H1 (cell line): ENCODE results near the gene CRK. TPM values are rescaled to one million over a fixed set of nuclear protein-coding genes. Genes with fewer than 3 reads are reported as not detected.

Source experiments
- EGR1 ChIP-seq: IDR thresholded peaks from 2 replicates; pipeline ENCODE4 v1.6.1; 2011; ENCODE audit warnings: low read depth, low read length, borderline replicate concordance
- RAD21 ChIP-seq, 2 experiments: IDR thresholded peaks in 1 of 2; conservative IDR thresholded peaks in 1 of 2; 2 replicates each; pipeline ENCODE4 v1.6.1; 2011; ENCODE audit warnings: low read depth in 2 of 2, low read length in 2 of 2, improper control_type of control experiment in 1 of 2, inconsistent platforms in 1 of 2, mild to moderate bottlenecking in 1 of 2, moderate library complexity in 1 of 2
- RNF2 ChIP-seq: fragments of 200-900, 300-1000 bp; sonication (generic); IDR thresholded peaks from 2 replicates; pipeline ENCODE4 v1.7.1; 2016; ENCODE audit warnings: borderline replicate concordance, low read depth, mild to moderate bottlenecking, antibody characterized with exemption, low read length; ENCODE audit not compliant: poor library complexity, severe bottlenecking; ENCODE audit errors: missing control alignments
- polyA plus RNA-seq, 7 experiments: library from polyadenylated mRNA; depleted of rRNA in 3 of 7; stranded (reverse) in 5 of 7; unstranded in 2 of 7; fragments of >200 nt in 5 of 7; fragments of 200-250 nt in 2 of 7; gene quantifications; 1 replicate in 5 of 7; 2 replicates in 1 of 7; 4 replicates in 1 of 7; pipeline versions ENCODE4 v1.2.1 to v1.2.3, GENCODE V29; 2011 to 2013; ENCODE audit warnings: missing spikeins in 2 of 7, mixed read lengths in 2 of 7
- total RNA-seq: library from RNA; stranded (reverse); fragmentation: NEBNext Ultra II Directional; extraction: Animal tissue kit (Norgen Biotek cat#: 25700); gene quantifications from 2 replicates; pipeline ENCODE4 v1.2.1, GENCODE V29; 2021

CRK gene
- total and polyA plus RNA-seq, 2 of the 8 experiments (the other 6 are each of a cell fraction or from before 2014, with no cell fraction given): 32.8 to 57.1 TPM

DNA sequence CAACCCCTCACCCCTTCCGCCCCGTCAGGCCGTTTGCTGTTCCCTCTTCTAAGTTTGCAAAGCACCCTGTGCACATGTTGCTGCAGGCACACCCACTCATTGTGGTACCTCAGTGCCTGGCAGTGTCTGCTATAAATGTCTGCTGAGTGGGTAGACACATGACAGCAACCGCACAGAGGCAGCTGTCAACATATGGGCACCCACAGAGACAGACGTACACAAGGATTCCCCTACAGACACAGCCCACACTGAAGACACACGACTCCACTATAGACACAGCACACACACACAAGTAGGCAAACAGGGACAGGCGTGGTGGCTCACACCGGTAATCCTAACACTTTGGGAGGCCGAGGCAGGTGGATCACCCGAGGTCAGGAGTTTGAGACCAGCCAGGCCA, 17.8 kb upstream of the CRK start (continued):
- TF ChIP-seq EGR1: no peak
- TF ChIP-seq RAD21 (IDR thresholded peaks at IDR 0.05 in 1 of 2, conservative IDR thresholded peaks at IDR 0.05 in 1 of 2; ENCODE audit: low read depth in 2 of 2, low read length in 2 of 2): no peak
- no peak for TF ChIP-seq RNF2
